Suprapubic skin (tissue), 4 donors: ENCODE data around the gene UNC93B1. TPM values are rescaled to one million over a fixed set of nuclear protein-coding genes. Genes with fewer than 3 reads are reported as not detected.

Source experiments
- DNase-seq, 2 donors: peaks; one replicate each; pipeline ENCODE4 v3.0.0-alpha.2; 2019; ENCODE audit warnings: low spot score in 2 of 2
- H3K27ac ChIP-seq: fragments of 200-600 bp; sonication (generic); one replicate; pipeline ENCODE4 v1.5.1; 2019
- H3K27me3 ChIP-seq: fragments of 200-600 bp; sonication (generic); one replicate; pipeline ENCODE4 v1.5.1; 2019
- H3K36me3 ChIP-seq: fragments of 200-600 bp; sonication (generic); one replicate; pipeline ENCODE4 v1.5.1; 2019
- H3K4me1 ChIP-seq: fragments of 200-600 bp; sonication (generic); one replicate; pipeline ENCODE4 v1.5.1; 2019
- H3K4me3 ChIP-seq: fragments of 200-600 bp; sonication (generic); one replicate; pipeline ENCODE4 v1.5.1; 2019; ENCODE audit warnings: mild to moderate bottlenecking
- H3K9me3 ChIP-seq: fragments of 200-600 bp; sonication (generic); one replicate; pipeline ENCODE4 v1.5.1; 2019
- EP300 ChIP-seq: sonication (generic); formaldehyde crosslinking; IDR thresholded peaks from one replicate; pipeline ENCODE4 v1.6.1; 2017; ENCODE audit warnings: antibody characterized with exemption
- POLR2A ChIP-seq, 2 donors: fragments of 450-650 bp; IDR thresholded peaks; one replicate each; pipeline ENCODE4 v1.6.1; 2017; ENCODE audit warnings: antibody characterized with exemption in 2 of 2, mild to moderate bottlenecking in 2 of 2, moderate library complexity in 2 of 2
- POLR2AphosphoS5 ChIP-seq, 3 donors: sonication (generic); formaldehyde crosslinking; IDR thresholded peaks; one replicate each; pipeline ENCODE4 v1.6.1; 2017; ENCODE audit warnings: antibody characterized with exemption in 3 of 3
- WGBS: methylation state at CpG from one replicate; pipeline ENCODE4 v1.1.5; 2018; 5-methylcytosine and 5-hydroxymethylcytosine counted together
- total RNA-seq, 4 donors: library from RNA; depleted of rRNA; stranded (reverse); fragments of >200 nt; gene quantifications; one replicate each; pipeline ENCODE4 v1.1.0, GENCODE V29; 2016
- TF ChIP-seq, protein P1 (sequence below), 2 donors: fragments of 200-600 bp in 1 of 2; fragments of 450-650 bp in 1 of 2; sonication (generic) in 1 of 2; IDR thresholded peaks; one replicate each; pipeline ENCODE4 v1.5.1; 2016 to 2019; ENCODE audit warnings: antibody characterized with exemption in 2 of 2, mild to moderate bottlenecking in 1 of 2, moderate library complexity in 1 of 2

The UNC93B1 gene
- total RNA-seq, 4 donors from 2014 or later = 22.7 to 34.3 (median 28.1) TPM

DNA sequence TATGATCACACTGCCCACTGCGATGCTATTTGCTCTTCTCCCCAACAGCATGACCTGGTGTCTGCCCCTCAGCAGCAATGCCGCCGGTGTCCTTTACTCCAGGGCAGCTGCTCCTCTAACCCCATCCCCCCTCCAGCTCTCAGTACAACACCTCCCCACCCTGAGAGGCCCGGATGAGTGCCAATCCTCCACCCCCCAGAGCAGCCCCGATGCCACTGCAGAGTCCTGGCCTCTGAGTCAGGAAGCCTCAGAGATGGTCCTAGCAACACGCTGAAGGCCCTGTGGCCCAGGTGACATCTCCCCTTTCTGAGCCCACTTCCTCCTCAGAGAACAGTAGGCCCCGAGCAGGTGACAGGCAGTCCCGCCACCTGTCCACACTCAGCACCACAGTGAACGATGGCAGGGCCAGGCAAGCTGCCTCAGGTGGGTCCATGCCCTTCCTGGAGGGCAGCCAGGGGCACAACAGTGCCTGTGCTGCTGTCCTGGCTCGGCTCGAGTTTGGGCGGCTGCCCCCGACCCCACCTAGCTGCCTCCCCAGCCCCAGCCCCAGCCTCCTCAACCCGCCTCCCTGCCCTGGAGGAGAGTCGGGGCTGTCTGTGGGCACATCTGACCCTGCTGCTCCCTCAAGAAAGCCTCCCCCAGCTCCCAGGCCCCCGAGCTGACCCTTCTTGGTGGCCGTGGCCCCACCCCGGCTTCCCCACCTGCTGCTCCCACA is 22.7 kb upstream of the UNC93B1 start:
- no peak overlapping the region for H3K27ac ChIP-seq
- WGBS = 92% methylated on average over 7 of the region's 18 CpGs
- no peak for DNase-seq
- TF ChIP-seq POLR2AphosphoS5 (IDR thresholded peaks at IDR 0.05) = no peak
- TF ChIP-seq POLR2A (IDR thresholded peaks at IDR 0.05) = no peak
- TF ChIP-seq, protein P1, sequence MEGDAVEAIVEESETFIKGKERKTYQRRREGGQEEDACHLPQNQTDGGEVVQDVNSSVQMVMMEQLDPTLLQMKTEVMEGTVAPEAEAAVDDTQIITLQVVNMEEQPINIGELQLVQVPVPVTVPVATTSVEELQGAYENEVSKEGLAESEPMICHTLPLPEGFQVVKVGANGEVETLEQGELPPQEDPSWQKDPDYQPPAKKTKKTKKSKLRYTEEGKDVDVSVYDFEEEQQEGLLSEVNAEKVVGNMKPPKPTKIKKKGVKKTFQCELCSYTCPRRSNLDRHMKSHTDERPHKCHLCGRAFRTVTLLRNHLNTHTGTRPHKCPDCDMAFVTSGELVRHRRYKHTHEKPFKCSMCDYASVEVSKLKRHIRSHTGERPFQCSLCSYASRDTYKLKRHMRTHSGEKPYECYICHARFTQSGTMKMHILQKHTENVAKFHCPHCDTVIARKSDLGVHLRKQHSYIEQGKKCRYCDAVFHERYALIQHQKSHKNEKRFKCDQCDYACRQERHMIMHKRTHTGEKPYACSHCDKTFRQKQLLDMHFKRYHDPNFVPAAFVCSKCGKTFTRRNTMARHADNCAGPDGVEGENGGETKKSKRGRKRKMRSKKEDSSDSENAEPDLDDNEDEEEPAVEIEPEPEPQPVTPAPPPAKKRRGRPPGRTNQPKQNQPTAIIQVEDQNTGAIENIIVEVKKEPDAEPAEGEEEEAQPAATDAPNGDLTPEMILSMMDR (IDR thresholded peaks at IDR 0.05) = no peak
- no peak for TF ChIP-seq EP300
- H3K4me3 ChIP-seq = no peak overlapping the region
- H3K4me1 ChIP-seq = peaks cover 21% of the 10 kb centered on the region
- H3K27me3 ChIP-seq = no peaks in the 10 kb centered on the region
- H3K36me3 ChIP-seq = peaks cover 17% of the 10 kb centered on the region
- H3K9me3 ChIP-seq = no peaks in the 10 kb centered on the region

DNA sequence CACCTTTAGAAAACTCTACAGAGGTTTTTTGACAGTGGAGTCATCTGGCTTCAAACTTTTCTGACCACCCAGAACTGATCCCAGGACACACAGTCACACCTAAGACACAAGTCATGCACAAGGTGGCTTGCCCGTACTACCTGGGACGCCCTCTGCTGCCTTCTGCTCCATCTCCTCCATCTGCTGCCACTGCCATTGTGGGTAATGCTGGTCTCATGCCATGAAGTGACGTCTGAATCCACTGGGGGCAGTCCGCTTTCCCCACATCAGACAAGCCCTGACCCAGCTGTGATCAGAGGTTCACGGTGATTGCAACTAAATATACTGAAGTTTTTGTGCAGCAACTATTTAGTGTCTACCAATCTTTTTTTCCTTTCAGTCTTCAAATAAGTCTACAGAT is 21.1 kb upstream of the UNC93B1 start:
- Histone ChIP-seq H3K4me3 (no peak overlapping the region), H3K27ac (no peak overlapping the region), H3K36me3 (peaks cover 17% of the 10 kb centered on the region), H3K4me1 (peaks cover 15% of the 10 kb centered on the region), H3K27me3 (no peaks in the 10 kb centered on the region), H3K9me3 (no peaks in the 10 kb centered on the region)
- no peak for DNase-seq
- TF ChIP-seq POLR2A (IDR thresholded peaks at IDR 0.05) (no peak), EP300 (no peak), POLR2AphosphoS5 (IDR thresholded peaks at IDR 0.05) (no peak)
- TF ChIP-seq, protein P1 (IDR thresholded peaks at IDR 0.05) = no peak
- 84% methylated on average over 5 of the region's 5 CpGs for WGBS

DNA sequence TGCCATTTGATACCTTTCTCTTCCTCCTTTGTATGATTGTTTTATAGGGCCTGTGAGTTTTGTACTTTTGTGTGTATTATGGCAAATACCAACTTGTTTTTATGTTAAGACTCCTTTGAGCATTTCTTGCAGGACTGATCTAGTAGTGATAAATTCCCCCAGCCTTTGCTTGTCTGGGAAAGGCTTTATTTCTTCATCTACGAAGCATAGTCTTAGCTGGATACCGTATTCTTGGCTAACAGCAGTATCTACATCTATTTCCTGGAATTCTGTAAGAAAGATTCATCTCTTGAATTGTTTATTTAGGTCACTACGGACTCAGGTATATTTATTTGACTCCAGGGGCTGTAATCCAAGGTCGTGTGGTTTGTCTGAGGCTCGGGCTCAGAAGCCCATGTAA is 20.6 kb upstream of the UNC93B1 start:
- DNase-seq = no peak
- H3K27me3 ChIP-seq = no peaks in the 10 kb centered on the region
- H3K4me3 ChIP-seq = no peak overlapping the region
- no peak overlapping the region for H3K27ac ChIP-seq
- TF ChIP-seq EP300 = no peak
- TF ChIP-seq POLR2A (IDR thresholded peaks at IDR 0.05) = no peak
- TF ChIP-seq POLR2AphosphoS5 (IDR thresholded peaks at IDR 0.05) = no peak
- TF ChIP-seq, protein P1 (IDR thresholded peaks at IDR 0.05) = no peak
- peaks cover 17% of the 10 kb centered on the region for H3K36me3 ChIP-seq
- H3K9me3 ChIP-seq = no peaks in the 10 kb centered on the region
- peaks cover 14% of the 10 kb centered on the region for H3K4me1 ChIP-seq
- 93% methylated on average over 5 of the region's 5 CpGs for WGBS

DNA sequence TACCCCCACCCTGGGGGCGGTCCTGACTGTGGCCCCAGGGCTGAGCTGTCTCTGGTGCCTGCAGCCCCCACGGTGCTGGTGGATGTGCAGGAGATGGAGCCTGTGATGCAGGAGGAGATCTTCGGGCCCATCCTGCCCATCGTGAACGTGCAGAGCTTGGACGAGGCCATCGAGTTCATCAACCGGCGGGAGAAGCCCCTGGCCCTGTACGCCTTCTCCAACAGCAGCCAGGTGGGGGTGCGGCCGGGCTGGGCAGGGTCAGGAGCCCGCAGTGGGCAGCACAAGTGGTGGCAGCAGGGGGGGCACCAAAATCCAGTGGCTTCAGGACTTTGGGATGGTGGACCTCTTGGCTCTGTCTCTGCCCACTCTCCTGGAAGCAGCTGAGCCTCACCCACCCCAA is 18.6 kb upstream of the UNC93B1 start:
- H3K27me3 ChIP-seq = no peaks in the 10 kb centered on the region
- DNase-seq = no peak
- H3K27ac ChIP-seq = no peak overlapping the region
- no peaks in the 10 kb centered on the region for H3K9me3 ChIP-seq
- no peak for TF ChIP-seq EP300
- H3K4me1 ChIP-seq = peaks cover 7% of the 10 kb centered on the region
- H3K36me3 ChIP-seq = peaks cover 17% of the 10 kb centered on the region
- H3K4me3 ChIP-seq = no peak overlapping the region
- 87% methylated on average over 3 of the region's 13 CpGs for WGBS

DNA sequence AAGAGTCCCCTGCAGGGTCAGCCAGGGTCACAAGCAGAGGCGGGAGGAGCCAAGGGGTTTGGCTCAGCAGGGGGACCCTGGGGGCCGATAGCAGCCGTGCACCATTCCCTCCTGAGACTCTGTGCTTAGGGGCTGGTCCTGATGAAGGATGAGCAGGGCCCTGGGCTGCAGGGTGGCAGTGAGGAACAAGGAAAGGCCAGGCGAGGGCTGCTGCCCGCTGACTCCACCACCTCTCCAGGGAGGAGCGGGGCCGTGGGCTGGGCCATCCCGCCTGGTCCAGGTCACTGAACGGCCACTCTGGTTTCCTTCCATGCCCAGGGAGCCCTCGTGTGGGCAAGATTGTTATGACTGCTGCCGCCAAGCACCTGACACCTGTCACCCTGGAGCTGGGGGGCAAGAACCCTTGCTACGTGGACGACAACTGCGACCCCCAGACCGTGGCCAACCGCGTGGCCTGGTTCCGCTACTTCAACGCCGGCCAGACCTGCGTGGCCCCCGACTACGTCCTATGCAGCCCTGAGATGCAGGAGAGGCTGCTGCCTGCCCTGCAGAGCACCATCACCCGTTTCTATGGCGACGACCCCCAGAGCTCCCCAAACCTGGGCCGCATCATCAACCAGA is 17.4 kb upstream of the UNC93B1 start:
- Histone ChIP-seq H3K27ac (no peak overlapping the region), H3K27me3 (no peaks in the 10 kb centered on the region), H3K4me3 (no peak overlapping the region), H3K4me1 (peaks cover 18% of the 10 kb centered on the region), H3K9me3 (no peaks in the 10 kb centered on the region), H3K36me3 (peaks cover 17% of the 10 kb centered on the region)
- no peak for DNase-seq
- 82% methylated on average over 8 of the region's 27 CpGs for WGBS
- TF ChIP-seq, protein P1 (IDR thresholded peaks at IDR 0.05) = no peak
- TF ChIP-seq EP300 (no peak), POLR2AphosphoS5 (IDR thresholded peaks at IDR 0.05) (no peak), POLR2A (IDR thresholded peaks at IDR 0.05) (no peak)
